IMR-90 (cell line): ENCODE measurements around the gene CYP4F2.

ENCODE experiments used
- BHLHE40 ChIP-seq: fragments of 150-350 bp; IDR thresholded peaks from 2 replicates; pipeline ENCODE4 v1.6.1; 2016; ENCODE audit warnings: mild to moderate bottlenecking, low read depth, low read length
- CEBPB ChIP-seq: IDR thresholded peaks from 2 replicates; pipeline ENCODE4 v1.6.1; 2012; ENCODE audit warnings: low read depth, low read length, improper control_type of control experiment
- CTCF ChIP-seq: conservative IDR thresholded peaks from 2 replicates; pipeline ENCODE4 v1.5.1; 2012; ENCODE audit warnings: mild to moderate bottlenecking, low read depth, low read length, improper control_type of control experiment
- ELK1 ChIP-seq: fragments of 150-350 bp; IDR thresholded peaks from 2 replicates; pipeline ENCODE4 v1.6.1; 2016; ENCODE audit warnings: low read depth, mild to moderate bottlenecking, low read length, moderate library complexity, borderline replicate concordance
- FOS ChIP-seq: fragments of 150-350 bp; IDR thresholded peaks from 2 replicates; pipeline ENCODE4 v1.6.1; 2016; ENCODE audit warnings: low read depth, low read length
- MAZ ChIP-seq: IDR thresholded peaks from 2 replicates; pipeline ENCODE4 v1.6.1; 2012; ENCODE audit warnings: low read depth, mild to moderate bottlenecking, low read length, improper control_type of control experiment, moderate library complexity, borderline replicate concordance
- MXI1 ChIP-seq: IDR thresholded peaks from 2 replicates; pipeline ENCODE4 v1.6.1; 2012; ENCODE audit warnings: low read depth, mild to moderate bottlenecking, low read length, moderate library complexity, borderline replicate concordance
- NFE2L2 ChIP-seq: fragments of 150-350 bp; IDR thresholded peaks from 2 replicates; pipeline ENCODE4 v1.6.1; 2016; ENCODE audit warnings: low read depth, mild to moderate bottlenecking, low read length
- POLR2A ChIP-seq: IDR thresholded peaks from 2 replicates; pipeline ENCODE4 v1.6.1; 2012; ENCODE audit warnings: mild to moderate bottlenecking, low read depth, low read length
- RAD21 ChIP-seq: IDR thresholded peaks from 2 replicates; pipeline ENCODE4 v1.6.1; 2012; ENCODE audit warnings: low read length, improper control_type of control experiment
- RCOR1 ChIP-seq: IDR thresholded peaks from 2 replicates; pipeline ENCODE4 v1.6.1; 2012; ENCODE audit warnings: mild to moderate bottlenecking, low read length, improper control_type of control experiment; ENCODE audit not compliant: insufficient replicate concordance
- RFX5 ChIP-seq: IDR thresholded peaks from 2 replicates; pipeline ENCODE4 v1.8.0; 2012; ENCODE audit warnings: low read depth, mild to moderate bottlenecking, low read length, moderate library complexity
- SMC3 ChIP-seq: fragments of 150-350 bp; IDR thresholded peaks from 2 replicates; pipeline ENCODE4 v1.6.1; 2016; ENCODE audit warnings: low read depth, mild to moderate bottlenecking, antibody characterized with exemption, low read length, moderate library complexity
- USF2 ChIP-seq: fragments of 150-350 bp; IDR thresholded peaks from 2 replicates; pipeline ENCODE4 v1.6.1; 2017; ENCODE audit warnings: mild to moderate bottlenecking, antibody characterized with exemption, low read length, low read depth

GRCh38 chr19:15837221-15837731, 60.6 kb downstream of the CYP4F2 start:
- TF ChIP-seq CEBPB = no peak
- TF ChIP-seq CTCF = no peak
- no peak for TF ChIP-seq RAD21
- TF ChIP-seq POLR2A = no peak
- TF ChIP-seq RFX5 = no peak
- no peak for TF ChIP-seq USF2
- TF ChIP-seq MXI1 = no peak
- TF ChIP-seq SMC3 = no peak
- TF ChIP-seq ELK1 = no peak
- no peak for TF ChIP-seq BHLHE40
- TF ChIP-seq FOS = no peak
- no peak for TF ChIP-seq MAZ
- TF ChIP-seq RCOR1 = no peak
- no peak for TF ChIP-seq NFE2L2
